Spleen (tissue), 11 donors: Measurements from ENCODE around the gene RASAL3. TPM values are rescaled to one million over a fixed set of nuclear protein-coding genes. Genes with fewer than 3 reads are reported as not detected.
"Not testable (repeated sequence)": the region's sequence is repeated elsewhere in the genome, so short reads cannot be mapped to it uniquely, and the experiment has no call there.

Experiments
- DNase-seq: peaks from one replicate; pipeline ENCODE4 v3.0.0-alpha.2; 2020
- H3K27ac ChIP-seq, 8 donors: fragments of 200-600 bp; sonication (generic) in 7 of 8; 1 replicate in 4 of 8; 2 replicates in 4 of 8; pipeline versions ENCODE4 v1.5.0 to v1.8.0; 2016 to 2021; ENCODE audit warnings: inconsistent platforms in 4 of 8, mild to moderate bottlenecking in 4 of 8, moderate library complexity in 1 of 8
- H3K27me3 ChIP-seq, 7 donors: fragments of 200-600 bp; sonication (generic) in 6 of 7; replicated peaks in 1 of 7; 1 replicate in 4 of 7; 2 replicates in 3 of 7; pipeline versions ENCODE4 v1.5.0 to v1.8.0; 2016 to 2021; ENCODE audit warnings: inconsistent platforms in 3 of 7, mild to moderate bottlenecking in 1 of 7
- H3K36me3 ChIP-seq, 6 donors: fragments of 200-600 bp; sonication (generic) in 5 of 6; 1 replicate in 4 of 6; 2 replicates in 2 of 6; pipeline versions ENCODE4 v1.5.0 to v1.8.0; 2016 to 2021; ENCODE audit warnings: inconsistent platforms in 2 of 6
- H3K4me1 ChIP-seq, 6 donors: fragments of 200-600 bp; sonication (generic) in 5 of 6; 1 replicate in 3 of 6; 2 replicates in 3 of 6; pipeline versions ENCODE4 v1.5.0 to v1.8.0; 2016 to 2021; ENCODE audit warnings: inconsistent platforms in 3 of 6
- H3K4me3 ChIP-seq, 8 donors: fragments of 200-600 bp; sonication (generic) in 7 of 8; 1 replicate in 4 of 8; 2 replicates in 4 of 8; pipeline versions ENCODE4 v1.5.0 to v1.8.0; 2016 to 2021; ENCODE audit warnings: inconsistent platforms in 4 of 8, mild to moderate bottlenecking in 4 of 8, moderate library complexity in 2 of 8
- H3K9me3 ChIP-seq, 8 donors: fragments of 200-600 bp; sonication (generic) in 7 of 8; 1 replicate in 4 of 8; 2 replicates in 4 of 8; pipeline versions ENCODE4 v1.5.0 to v1.8.0; 2016 to 2021; ENCODE audit warnings: inconsistent platforms in 4 of 8
- POLR2A ChIP-seq, 3 donors: fragments of 450-650 bp; IDR thresholded peaks; one replicate each; pipeline ENCODE4 v1.5.1; 2017; ENCODE audit warnings: antibody characterized with exemption in 3 of 3, mild to moderate bottlenecking in 1 of 3
- POLR2AphosphoS5 ChIP-seq, 3 donors: sonication (generic); formaldehyde crosslinking; IDR thresholded peaks; one replicate each; pipeline ENCODE4 v1.5.1; 2017; ENCODE audit warnings: antibody characterized with exemption in 3 of 3
- WGBS, 5 donors: extraction: QIAGEN DNeasy Blood & Tissue Kit in 3 of 5; methylation state at CpG; one replicate each; pipeline versions ENCODE4 v1.1.5 to v1.1.7; 2013 to 2018; 5-methylcytosine and 5-hydroxymethylcytosine counted together
- intact Hi-C: fragments of 100-400 bp; cut with DNase I; formaldehyde crosslinking; loops from one replicate; pipeline ENCODE4 v1.15.0; 2023; ENCODE audit warnings: low total_unique reads
- polyA plus RNA-seq, 3 donors: library from polyadenylated mRNA; stranded (reverse); fragments of 200-250 nt; gene quantifications; one replicate each; pipeline ENCODE4 v1.2.1, GENCODE V29; 2013
- total RNA-seq, 7 donors: library from RNA; depleted of rRNA in 3 of 7; stranded (reverse); fragments of >200 nt in 3 of 7; fragmentation: NEBNext Ultra II Directional in 4 of 7; extraction: Animal tissue kit (Norgen Biotek cat#: 25700) in 4 of 7; gene quantifications; one replicate each; pipeline versions ENCODE4 v1.1.0 to v1.2.1, GENCODE V29; 2016 to 2021
- TF ChIP-seq, protein P1 (sequence below), 11 experiments: fragments of 200-600 bp in 7 of 11; fragments of 450-650 bp in 4 of 11; sonication (generic) in 4 of 11; IDR thresholded peaks in 8 of 11; conservative IDR thresholded peaks in 3 of 11; 1 replicate in 7 of 11; 2 replicates in 4 of 11; pipeline versions ENCODE4 v1.4.0 to v1.8.0; 2016 to 2021; ENCODE audit warnings: antibody characterized with exemption in 11 of 11, inconsistent platforms in 4 of 11, mild to moderate bottlenecking in 1 of 11
- donor health status: healthy with polysubstance abuse.
- donor health status: DM: no; HTN: no; CAD: no; lungs with moderate emphysema.
- donor health status: DM: no; HTN: no; CAD: no.
- donor health status: Bipolar disorder and iron deficiency.
- donor health status: healthy.
- donor health status: DM: no; HTN: no; CAD: no.
- donor health status: DM: yes; HTN: yes; CAD: no.

The RASAL3 gene
- total and polyA plus RNA-seq, 10 donors: 31.7 to 79.1 (median 62.2) TPM

DNA sequence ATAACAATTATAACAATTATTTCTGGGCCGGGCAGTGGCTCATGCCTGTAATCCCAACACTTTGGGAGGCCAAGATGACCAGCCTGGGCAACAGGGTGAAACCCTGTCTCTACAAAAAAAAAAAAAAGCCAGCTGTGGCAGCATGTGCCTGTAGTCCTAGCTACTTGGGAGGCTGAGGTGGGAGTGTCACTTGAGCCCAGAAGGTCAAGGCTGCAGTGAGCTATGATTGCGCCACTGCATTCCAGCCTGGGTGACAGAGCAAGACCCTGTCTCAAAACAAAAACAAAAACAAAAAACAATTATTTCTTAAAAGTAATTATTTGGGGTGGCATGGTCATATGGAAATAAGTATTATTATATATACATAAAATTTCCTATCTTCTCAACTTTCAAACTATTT, 53.0 kb downstream of the RASAL3 start:
- Histone ChIP-seq H3K27ac (peak overlapping the region in 6 of 8 donors; percentile 4 to 57 (median 38)), H3K36me3 (peaks cover 0 to 98% (median 23%) of the 10 kb centered on the region in 6 donors), H3K4me1 (peaks cover 24 to 100% (median 76%) of the 10 kb centered on the region in 6 donors)
- intact Hi-C loops, H3K9me3 ChIP-seq, H3K4me3 ChIP-seq, H3K27me3 ChIP-seq, DNase-seq: not testable (repeated sequence)
- 66 to 89% (median 77%) methylated on average over 2 of the region's 2 CpGs for WGBS, 5 donors
- peak in 2 of 3 donors; percentile 37 to 44 for TF ChIP-seq POLR2AphosphoS5 (IDR thresholded peaks at IDR 0.05)

- no peaks in the 10 kb centered on the region for H3K9me3 ChIP-seq
- intact Hi-C loops: no loop called here
- no peak overlapping the region for H3K4me3 ChIP-seq
- 32 to 42% (median 39%) methylated on average over 3 of the region's 3 CpGs for WGBS, 5 donors
- H3K36me3 ChIP-seq: peaks cover 0 to 99% (median 51%) of the 10 kb centered on the region in 6 donors
- no peak for DNase-seq
- peaks cover 10 to 81% (median 45%) of the 10 kb centered on the region in 6 donors for H3K4me1 ChIP-seq
- TF ChIP-seq, protein P1, sequence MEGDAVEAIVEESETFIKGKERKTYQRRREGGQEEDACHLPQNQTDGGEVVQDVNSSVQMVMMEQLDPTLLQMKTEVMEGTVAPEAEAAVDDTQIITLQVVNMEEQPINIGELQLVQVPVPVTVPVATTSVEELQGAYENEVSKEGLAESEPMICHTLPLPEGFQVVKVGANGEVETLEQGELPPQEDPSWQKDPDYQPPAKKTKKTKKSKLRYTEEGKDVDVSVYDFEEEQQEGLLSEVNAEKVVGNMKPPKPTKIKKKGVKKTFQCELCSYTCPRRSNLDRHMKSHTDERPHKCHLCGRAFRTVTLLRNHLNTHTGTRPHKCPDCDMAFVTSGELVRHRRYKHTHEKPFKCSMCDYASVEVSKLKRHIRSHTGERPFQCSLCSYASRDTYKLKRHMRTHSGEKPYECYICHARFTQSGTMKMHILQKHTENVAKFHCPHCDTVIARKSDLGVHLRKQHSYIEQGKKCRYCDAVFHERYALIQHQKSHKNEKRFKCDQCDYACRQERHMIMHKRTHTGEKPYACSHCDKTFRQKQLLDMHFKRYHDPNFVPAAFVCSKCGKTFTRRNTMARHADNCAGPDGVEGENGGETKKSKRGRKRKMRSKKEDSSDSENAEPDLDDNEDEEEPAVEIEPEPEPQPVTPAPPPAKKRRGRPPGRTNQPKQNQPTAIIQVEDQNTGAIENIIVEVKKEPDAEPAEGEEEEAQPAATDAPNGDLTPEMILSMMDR (IDR thresholded peaks at IDR 0.05 in 8 of 11, conservative IDR thresholded peaks at IDR 0.05 in 3 of 11): no peak
- TF ChIP-seq POLR2AphosphoS5 (IDR thresholded peaks at IDR 0.05): no peak
- TF ChIP-seq POLR2A (IDR thresholded peaks at IDR 0.05): no peak
- H3K27me3 ChIP-seq: no peaks in the 10 kb centered on the region
- H3K27ac ChIP-seq: peak overlapping the region in 6 of 8 donors; percentile 28 to 61 (median 55)
These were observed 59.5 kb downstream of the RASAL3 start for GRCh38 chr19:15404780-15405211.

GRCh38 chr19:15404097-15404779, 60.1 kb downstream of the RASAL3 start:
- Histone ChIP-seq H3K9me3 (no peaks in the 10 kb centered on the region), H3K4me1 (peaks cover 7 to 75% (median 42%) of the 10 kb centered on the region in 6 donors), H3K27me3 (no peaks in the 10 kb centered on the region), H3K36me3 (peaks cover 0 to 99% (median 51%) of the 10 kb centered on the region in 6 donors), H3K4me3 (no peak overlapping the region), H3K27ac (peak overlapping the region in 7 of 8 donors; percentile 13 to 61 (median 54))
- TF ChIP-seq POLR2AphosphoS5 (IDR thresholded peaks at IDR 0.05) (peak; percentile 20 to 49 (median 48)), POLR2A (IDR thresholded peaks at IDR 0.05) (no peak)
- intact Hi-C loops: no loop called here
- WGBS, 5 donors: 67 to 91% (median 84%) methylated on average over 7 of the region's 7 CpGs
- DNase-seq: no peak

- Histone ChIP-seq H3K9me3 (no peaks in the 10 kb centered on the region), H3K4me3 (no peak overlapping the region), H3K27ac (peak overlapping the region in 4 of 8 donors; percentile 28 to 61 (median 53)), H3K27me3 (no peaks in the 10 kb centered on the region), H3K4me1 (peaks cover 5 to 64% (median 38%) of the 10 kb centered on the region in 6 donors), H3K36me3 (peaks cover 0 to 99% (median 59%) of the 10 kb centered on the region in 6 donors)
- no peak for DNase-seq
- TF ChIP-seq POLR2A (IDR thresholded peaks at IDR 0.05) (no peak), POLR2AphosphoS5 (IDR thresholded peaks at IDR 0.05) (peak in 2 of 3 donors; percentile 12 to 18)
- TF ChIP-seq, protein P1 (IDR thresholded peaks at IDR 0.05 in 8 of 11, conservative IDR thresholded peaks at IDR 0.05 in 3 of 11): no peak
- WGBS, 5 donors: 89 to 95% (median 93%) methylated on average over 10 of the region's 10 CpGs
- intact Hi-C loops: no loop called here
These were observed 61.2 kb downstream of the RASAL3 start for GRCh38 chr19:15403151-15403531.
